Coronary artery (tissue), 2 donors: Measurements from ENCODE around the gene TTC28.

ENCODE experiments used
- DNase-seq: peaks from one replicate; pipeline ENCODE4 v3.0.0-alpha.2; 2017; ENCODE audit warnings: low spot score
- H3K27ac ChIP-seq, 2 donors: fragments of 200-600 bp; sonication (generic); one replicate each; pipeline ENCODE4 v1.5.1; 2016 to 2019
- H3K4me3 ChIP-seq: fragments of 200-600 bp; sonication (generic); 2 replicates; pipeline ENCODE4 v1.5.1; 2016; ENCODE audit warnings: mild to moderate bottlenecking, moderate library complexity
- CTCF ChIP-seq: fragments of 200-600 bp; sonication (generic); IDR thresholded peaks from one replicate; pipeline ENCODE4 v1.5.1; 2019; ENCODE audit warnings: antibody characterized with exemption

The TTC28 gene

GRCh38 chr22:28268850-28269249 is 410.8 kb downstream of the TTC28 start:
- Histone ChIP-seq H3K27ac (no peak overlapping the region), H3K4me3 (no peak overlapping the region)
- no peak for DNase-seq
- no peak for TF ChIP-seq CTCF

- DNase-seq: no peak
- no peak for TF ChIP-seq CTCF
- Histone ChIP-seq H3K4me3 (no peak overlapping the region), H3K27ac (no peak overlapping the region)
Observed at GRCh38 chr22:28268171-28268570, 411.5 kb downstream of the TTC28 start.

- TF ChIP-seq CTCF: no peak
- Histone ChIP-seq H3K27ac (no peak overlapping the region), H3K4me3 (no peak overlapping the region)
- no peak for DNase-seq
Observed at GRCh38 chr22:28260619-28261018, 419.0 kb downstream of the TTC28 start.

GRCh38 chr22:28259774-28260312 is 419.8 kb downstream of the TTC28 start:
- H3K27ac ChIP-seq: no peak overlapping the region
- H3K4me3 ChIP-seq: no peak overlapping the region
- DNase-seq: no peak
- TF ChIP-seq CTCF: no peak

GRCh38 chr22:28254396-28254795 is 425.2 kb downstream of the TTC28 start:
- Histone ChIP-seq H3K27ac (no peak overlapping the region), H3K4me3 (no peak overlapping the region)
- TF ChIP-seq CTCF: no peak
- DNase-seq: no peak

- H3K27ac ChIP-seq: no peak overlapping the region
- no peak for DNase-seq
- H3K4me3 ChIP-seq: no peak overlapping the region
- no peak for TF ChIP-seq CTCF
Observed at GRCh38 chr22:28252539-28252938, 427.1 kb downstream of the TTC28 start.

GRCh38 chr22:28250036-28250695 is 429.5 kb downstream of the TTC28 start:
- no peak for DNase-seq
- Histone ChIP-seq H3K27ac (no peak overlapping the region), H3K4me3 (no peak overlapping the region)
- TF ChIP-seq CTCF: no peak
